GM18861 (cell line): ENCODE results near the gene CELF2.
A peak's percentile ranks its signal among the peaks of the same experiment; 100 is the strongest.
"Not testable (repeated sequence)": the region's sequence is repeated elsewhere in the genome, so short reads cannot be mapped to it uniquely, and the experiment has no call there.

ENCODE experiments used
- ATAC-seq: cut with Tn5 transposase; IDR thresholded peaks from one replicate; pipeline ENCODE4 v1.9.1; 2021; ENCODE audit not compliant: unreplicated experiment

Gene CELF2

DNA sequence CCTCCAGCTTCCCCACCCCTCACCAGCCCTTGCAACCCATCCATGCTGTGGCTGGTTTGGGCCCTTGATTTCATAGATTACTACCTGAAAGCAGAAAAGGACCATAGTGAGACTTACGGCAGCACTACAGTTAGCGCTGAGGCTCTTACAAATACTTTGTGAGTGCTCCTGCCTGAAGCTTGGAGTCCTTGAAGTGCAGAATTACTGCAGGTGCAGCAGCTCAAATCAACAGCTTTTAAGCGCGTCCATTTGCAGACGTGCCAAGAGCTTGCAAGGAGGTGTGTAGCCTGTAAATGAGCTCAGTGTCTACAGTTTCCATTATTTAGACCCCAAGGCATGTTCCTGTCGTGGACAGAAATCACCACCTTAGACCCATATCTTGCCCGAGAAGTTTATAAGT lies 103.0 kb downstream of the CELF2 start:
- no peak for ATAC-seq

DNA sequence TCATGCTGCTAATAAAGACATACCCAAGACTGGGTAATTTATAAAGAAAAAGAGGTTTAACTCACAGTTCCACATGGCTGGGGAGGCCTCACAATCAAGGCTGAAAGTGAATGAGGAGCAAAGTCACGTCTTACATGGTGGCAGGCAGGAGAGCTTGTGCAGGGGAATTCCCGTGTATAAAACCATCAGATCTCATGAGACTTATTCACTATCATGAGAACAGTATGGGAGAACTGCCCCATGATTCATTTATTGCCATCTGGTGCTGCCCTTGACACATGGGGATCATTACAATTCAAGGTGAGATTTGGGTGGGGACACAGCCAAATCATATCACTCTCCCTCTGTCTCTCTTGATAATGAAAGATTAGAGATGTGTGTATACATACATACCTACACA lies 106.2 kb downstream of the CELF2 start:
- ATAC-seq, result not testable (repeated sequence)

DNA sequence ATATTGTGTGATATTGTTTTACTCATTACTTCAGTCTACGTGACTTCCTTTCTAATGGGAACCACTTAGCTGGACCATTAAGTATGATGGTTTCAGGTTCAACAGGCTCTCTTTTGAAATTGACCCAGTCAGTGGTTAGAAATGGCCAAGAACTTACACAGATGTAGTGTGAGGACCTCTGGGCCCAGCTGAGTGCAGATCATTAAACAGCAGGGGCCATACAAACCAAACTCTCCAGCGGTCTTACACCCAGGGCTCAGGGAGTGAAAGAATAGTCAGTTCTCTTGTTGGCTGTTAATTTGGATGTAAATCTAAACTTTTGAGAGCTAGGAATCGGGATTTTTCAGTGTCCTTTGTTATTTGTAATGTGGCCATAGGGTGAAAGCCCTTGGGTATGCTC lies 107.3 kb downstream of the CELF2 start:
- no peak for ATAC-seq

DNA sequence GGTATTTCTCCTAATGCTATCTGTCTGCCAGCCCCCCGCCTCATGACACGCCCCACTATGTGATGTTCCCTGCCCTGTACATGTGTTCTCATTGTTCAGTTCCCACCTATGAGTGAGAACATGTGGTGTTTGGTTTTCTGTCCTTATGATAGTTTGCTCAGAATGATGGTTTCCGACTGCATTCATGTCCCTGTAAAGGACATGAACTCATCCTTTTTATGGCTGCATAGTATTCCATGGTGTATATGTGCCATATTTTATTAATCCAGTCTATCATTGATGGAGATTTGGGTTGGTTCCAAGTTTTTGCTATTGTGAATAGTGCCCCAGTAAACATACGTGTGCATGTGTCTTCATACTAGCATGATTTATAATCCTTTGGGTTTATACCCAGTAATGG lies 109.3 kb downstream of the CELF2 start:
- ATAC-seq, result not testable (repeated sequence)

DNA sequence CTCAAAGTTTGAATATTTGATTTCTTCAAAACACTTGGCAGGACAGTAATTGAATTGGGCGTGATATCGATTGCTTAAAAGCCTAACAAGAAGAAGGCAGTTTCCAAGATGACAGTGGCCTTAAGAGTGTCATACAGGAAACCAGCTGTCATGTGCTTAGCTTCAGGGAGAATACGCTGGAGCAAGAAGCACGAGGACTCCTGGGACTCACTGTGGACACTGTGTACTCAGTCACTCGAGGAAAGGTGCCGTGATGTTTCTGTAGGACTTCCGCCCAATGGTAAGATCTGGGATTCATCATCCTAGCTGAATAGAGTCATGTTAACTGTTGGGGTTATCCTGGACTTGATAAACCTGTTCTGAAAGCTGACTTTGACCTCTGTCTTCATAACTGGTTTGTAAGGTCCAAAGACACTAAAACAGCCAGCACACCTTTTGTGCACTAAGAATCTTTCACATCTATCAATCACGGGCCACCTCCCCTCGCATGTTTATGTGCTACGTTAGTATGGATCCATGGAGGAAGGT lies 113.5 kb downstream of the CELF2 start:
- ATAC-seq, result no peak

DNA sequence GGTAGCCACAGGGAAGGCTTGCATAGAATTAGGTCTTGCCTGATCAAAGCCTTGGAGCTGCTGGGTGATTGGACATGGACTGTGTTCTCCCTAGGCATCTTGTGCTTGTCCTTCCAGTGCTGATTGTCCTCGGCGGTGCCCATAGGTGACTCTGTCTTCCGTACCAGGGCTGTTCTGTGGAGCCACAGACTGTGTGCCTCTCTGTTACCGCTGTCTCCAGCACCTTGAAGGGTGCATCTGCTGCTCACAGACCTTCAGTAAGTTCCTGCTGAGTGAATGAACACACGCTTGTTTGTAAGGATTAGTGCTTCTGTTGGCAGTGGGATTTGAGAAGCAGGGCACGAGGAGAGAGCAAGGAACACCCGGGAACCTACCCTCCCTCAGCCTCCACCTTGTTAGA lies 116.7 kb downstream of the CELF2 start:
- ATAC-seq, result no peak

DNA sequence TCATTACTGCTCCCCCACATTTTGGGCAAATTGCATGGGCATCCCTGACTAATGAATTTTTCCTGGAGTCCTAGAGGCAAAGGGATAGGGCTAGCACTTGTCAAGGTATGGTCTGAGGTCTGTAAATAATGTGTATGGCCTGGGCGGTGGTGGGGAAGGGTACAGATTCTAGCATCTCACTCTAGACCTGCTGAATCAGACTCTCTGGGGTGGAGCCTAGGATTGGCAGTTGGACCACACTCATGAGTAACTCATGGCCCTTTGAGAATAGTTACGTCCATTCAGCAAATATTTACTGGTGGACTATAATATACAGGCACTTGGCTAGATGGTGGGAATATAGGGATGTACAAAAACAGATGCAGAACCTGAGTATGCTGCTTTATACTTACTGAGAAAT lies 118.0 kb downstream of the CELF2 start:
- ATAC-seq, result no peak

DNA sequence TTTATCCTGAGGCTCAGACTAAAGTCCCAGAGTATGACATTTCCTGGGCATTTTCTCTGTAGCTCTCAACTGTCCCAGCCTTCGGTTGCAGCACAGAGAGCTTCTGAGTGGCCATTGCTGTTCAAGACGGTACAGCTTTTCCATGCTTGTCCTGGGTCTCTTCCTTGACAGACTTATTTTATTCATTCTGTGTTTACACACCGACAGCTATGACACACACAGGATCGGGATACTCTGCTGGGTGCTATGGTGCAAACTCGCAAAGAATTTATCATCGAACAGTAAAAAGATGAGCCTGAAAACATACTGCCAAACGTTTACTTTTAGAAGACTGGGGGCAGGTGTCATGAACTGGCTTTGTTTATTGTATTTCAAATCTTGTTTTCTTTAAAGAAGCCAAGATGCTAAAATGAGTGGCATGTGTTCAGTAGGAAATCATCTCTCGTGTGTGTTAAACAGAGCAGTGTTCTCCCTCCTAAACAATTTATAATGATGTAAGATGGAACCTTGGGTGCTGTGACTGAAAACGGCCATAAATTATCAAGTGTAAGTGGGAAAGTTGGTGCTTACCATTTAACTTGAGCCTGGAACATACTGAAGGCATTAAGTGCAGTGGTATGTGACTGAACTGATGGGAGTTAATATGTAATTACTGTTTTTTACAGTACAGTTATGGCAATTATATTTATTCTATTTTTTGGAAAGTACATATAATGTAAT lies 120.8 kb downstream of the CELF2 start:
- no peak for ATAC-seq

DNA sequence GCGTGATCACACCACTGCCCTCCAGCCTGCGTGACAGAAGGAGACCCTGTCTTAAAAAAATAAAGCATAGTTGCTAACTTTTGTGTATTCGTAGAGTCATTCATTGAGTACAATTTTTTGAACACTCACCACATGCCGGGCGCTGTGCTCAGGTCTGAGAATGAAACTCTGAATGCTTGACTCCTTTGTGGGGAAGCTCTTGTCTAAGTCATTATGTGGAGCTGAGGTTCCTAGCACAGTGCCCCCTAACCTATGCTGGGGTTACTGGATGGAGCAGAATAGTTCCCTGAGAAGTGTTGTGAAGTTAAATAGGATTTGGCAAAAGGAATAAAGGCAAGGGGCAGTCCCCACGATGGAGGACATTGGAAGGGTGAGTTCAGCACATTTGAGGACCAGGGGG lies 123.3 kb downstream of the CELF2 start:
- no peak for ATAC-seq

DNA sequence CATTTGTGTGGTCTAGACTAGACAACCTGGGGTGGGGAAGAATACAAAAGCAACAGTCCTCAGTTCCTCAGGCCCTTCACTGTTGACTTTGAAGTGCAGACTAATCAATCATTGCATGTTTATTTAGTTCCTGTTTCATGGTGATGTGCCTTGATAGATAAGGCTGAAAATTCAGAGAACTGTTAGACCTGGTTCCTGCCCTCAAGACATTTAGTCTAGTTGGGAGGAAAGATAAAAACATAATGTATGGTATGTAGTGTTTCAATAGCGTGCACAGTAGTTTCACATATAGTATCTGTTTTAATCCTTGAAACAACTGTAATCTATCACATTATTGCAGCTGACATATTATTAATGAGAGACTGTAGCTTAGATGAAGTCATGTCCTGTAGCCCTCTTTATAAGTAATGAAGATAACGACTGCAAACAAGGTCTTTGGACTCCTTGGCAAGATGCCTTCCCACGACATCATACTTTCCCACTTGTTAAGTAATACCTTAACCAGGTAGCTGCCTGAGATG lies 124.0 kb downstream of the CELF2 start:
- ATAC-seq, result no peak

DNA sequence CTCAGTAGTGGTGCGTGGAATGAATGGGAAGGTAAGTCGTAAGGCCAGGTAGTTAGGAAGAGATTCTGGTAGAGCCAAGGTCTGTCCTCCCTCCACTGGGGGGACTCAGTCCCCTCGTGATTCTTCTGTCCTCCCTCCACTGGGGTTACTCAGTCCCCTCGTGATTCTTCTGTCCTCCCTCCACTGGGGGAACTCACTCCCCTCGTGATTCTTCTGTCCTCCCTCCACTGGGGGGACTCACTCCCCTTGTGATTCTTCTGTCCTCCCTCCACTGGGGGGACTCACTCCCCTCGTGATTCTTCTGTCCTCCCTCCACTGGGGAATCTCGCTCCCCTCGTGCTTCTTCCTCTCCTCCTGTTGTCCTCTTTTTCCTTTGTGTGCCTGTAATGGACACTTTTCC lies 125.1 kb downstream of the CELF2 start:
- ATAC-seq, result no peak

DNA sequence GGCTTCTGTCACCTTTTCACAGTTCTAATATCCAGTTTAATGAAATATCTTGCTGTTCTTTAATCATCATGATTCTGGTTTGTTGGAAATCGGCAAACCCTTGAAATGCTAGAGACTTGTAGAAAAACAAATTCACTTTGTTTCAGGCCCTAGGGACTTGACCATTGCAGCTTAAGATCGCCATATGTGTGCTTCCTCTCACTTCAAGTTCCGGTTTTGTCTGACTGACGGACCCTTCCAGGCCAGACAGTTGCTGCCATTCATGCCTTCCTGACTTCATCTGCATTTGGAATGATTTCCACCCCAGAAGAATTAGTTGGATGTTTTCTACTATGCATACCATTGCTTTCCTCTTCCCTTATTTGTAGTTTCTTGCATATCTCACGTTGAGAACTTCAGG lies 125.6 kb downstream of the CELF2 start:
- no peak for ATAC-seq

DNA sequence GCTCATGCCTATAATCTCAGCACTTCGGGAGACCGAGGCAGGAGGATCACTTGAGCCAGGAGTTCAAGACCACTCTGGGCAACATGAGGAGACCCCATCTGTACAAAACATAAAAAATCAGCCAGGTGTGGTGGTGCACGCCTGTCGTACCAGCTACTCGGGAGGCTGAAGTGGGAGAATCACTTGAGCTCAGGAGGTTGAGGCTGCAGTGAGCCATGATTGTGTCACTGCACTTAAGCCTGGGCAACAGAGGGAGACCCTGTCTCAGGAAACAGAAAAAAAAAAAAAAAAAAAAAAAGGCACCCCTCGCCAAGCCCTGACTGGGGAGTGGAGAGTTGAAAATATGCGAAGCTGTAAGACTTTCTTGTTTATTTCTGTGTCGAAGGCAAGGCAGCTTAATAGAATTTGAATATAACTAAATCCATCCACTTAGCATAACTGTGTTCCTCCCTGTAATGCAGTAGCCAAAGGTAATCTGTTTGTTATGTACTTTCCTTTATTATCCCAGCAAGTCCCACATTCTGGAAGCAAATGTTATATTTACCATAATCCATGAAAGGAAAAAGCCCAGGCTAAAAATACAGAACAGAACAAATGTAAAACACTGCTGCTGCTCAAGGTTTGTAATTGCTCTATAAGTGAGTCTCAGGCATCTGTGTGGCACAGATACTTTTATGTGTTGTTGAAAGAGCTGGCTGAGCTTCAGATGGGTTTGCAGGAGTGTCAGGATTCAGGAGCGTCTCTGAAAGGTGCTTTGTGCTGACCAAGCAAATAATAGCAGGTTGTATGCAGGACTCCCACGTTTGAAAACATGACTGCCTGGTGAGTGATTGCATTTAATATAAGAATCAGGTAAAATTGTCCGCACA lies 127.2 kb downstream of the CELF2 start:
- ATAC-seq, result no peak

DNA sequence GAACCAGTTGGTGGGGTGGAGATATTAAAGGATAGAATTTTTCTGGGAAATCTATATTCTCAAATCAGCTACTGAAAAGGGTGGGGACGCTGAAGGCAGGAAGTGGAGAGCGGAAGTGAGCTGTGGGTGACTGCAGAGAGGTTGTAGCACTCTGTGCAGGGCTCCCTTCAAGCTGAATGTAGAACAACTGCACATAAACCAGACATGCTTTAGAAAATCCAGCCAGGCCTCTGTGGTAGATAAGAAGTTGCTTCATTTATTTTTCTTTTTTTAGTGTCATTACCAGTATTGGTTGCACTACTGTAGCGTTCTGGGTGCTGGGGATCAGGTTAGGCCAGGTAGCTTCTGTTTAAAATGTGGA lies 127.8 kb downstream of the CELF2 start:
- ATAC-seq, result peak; percentile 80

DNA sequence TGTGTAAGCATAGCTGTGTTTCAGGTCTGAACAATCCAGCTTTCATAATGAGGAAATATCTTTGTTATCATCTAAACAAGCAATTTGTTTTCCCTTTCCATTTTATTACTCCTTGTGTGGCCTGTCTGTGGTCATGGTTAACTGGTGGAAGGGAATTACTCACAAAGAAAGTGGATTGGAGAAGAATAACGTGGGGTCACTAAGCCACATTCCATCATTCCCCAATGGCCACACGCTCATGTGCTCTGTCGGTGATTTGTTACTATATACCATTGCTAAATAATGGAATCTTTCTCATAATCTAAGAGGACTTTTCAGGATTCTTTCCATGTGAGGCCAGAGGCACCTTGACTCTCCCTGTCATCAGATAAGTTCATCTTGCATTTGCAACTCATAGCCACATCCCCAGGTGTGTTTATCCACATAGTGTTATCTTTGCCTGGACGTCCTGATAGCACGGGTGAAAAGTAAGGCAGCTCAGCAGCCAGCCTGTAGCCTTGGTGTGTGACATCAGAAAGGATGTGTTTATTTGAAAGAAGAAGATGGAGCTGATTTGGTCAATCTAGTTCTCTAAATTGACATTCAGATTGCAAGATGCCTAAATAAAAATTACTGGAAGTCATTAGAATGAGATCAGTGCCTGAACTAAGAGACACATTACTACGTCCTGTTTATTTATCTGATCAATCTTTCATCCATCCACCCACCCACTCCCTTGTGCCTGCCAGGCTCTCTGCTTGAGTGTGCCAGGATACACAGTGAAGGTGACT lies 128.9 kb downstream of the CELF2 start:
- ATAC-seq, result no peak

DNA sequence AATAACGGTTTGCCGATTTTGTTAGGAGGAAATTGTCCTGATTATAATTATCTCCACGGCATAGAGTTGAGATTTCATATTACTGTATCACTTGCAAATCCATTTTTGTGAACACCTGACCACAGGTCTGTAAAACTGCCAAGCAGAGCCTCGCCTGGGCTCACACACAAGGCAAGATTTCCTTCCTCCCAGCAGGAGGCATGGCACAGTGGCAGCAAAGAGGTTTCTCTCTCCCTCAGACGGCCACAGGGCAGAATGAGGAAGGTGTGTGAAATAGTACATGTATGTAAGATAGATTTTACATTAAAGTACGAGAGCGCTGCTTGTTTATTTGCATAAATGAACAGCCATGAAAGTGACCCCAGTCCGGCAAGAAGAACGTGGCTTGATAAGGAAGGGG lies 130.1 kb downstream of the CELF2 start:
- ATAC-seq, result peak; percentile 44

DNA sequence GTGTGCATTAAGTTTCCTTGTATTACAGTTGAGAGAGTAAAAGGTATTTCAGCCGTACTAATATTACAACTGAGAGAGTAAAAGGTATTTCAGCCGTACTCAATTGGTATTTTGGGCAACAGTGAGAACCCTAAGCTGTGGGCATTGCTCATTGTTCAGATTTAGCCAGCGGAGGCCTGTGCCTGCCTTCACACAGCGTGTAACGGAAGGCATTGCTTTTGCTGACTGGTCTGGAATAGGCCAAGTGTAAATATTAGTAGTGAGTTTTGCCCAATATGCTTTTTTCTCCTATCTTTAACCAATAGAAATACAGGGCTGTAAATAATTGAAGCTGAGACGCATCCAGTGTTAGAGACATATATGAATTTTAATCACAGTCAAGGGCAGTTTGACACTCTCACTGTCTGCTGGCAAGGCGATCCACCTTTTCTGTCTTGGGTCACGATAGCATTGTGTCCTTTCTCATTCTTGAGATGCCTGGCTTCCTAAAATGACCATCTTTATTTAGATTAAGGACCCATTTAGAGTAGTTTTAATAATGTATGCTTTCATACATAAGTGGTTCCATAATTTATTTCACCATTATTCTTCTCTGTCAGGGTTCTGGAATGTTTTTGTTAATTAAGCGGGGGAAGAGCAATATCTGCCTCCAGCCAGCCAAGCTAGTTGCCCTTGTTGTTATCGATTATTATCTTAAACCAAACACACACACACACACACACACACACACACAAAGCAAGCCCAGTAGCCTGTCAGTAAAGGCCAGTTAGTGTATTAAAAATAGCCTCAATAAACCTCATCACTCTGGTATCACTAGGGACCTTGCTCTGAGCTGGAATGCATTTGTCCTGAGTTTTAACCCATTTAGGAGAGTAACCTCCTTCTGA lies 130.7 kb downstream of the CELF2 start:
- no peak for ATAC-seq

DNA sequence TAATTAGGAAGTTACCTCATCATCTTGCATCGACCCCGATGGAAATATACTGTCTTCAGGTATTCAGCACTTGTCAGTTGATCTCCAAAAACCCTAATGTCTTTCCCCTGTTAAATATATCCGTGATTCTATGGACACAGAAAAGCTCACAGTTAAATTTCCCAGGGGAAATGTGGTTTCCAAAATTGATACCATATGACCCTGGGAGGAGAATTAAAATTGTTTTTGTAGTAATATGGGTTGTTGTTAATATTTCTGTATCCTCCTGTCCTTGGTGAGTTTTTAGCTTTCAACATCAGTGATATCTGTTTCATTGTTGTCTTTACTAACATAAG lies 132.1 kb downstream of the CELF2 start:
- ATAC-seq, result no peak

DNA sequence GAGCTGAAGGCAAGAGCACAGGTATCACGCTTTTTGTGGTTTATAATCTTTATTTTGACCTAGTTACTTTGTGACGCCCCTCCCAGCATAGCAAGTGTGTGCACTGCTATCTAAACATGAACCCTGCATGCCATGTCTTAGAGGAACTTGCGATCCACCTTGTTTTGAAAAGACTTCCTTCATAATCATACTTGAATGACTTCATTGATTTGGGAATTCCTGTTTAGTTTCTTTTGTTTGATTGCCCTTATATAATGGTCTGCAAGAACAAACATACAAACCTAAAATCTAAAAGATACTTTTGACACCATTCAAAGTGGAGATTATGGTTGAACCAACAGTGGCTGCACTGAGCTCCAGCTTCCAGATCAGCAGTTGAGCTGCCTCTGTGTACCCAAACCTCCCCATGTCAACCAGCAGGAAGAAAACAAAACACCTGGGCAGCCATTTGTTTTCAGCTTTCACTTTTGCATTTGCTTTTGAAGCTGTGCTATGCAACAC lies 132.6 kb downstream of the CELF2 start:
- no peak for ATAC-seq

DNA sequence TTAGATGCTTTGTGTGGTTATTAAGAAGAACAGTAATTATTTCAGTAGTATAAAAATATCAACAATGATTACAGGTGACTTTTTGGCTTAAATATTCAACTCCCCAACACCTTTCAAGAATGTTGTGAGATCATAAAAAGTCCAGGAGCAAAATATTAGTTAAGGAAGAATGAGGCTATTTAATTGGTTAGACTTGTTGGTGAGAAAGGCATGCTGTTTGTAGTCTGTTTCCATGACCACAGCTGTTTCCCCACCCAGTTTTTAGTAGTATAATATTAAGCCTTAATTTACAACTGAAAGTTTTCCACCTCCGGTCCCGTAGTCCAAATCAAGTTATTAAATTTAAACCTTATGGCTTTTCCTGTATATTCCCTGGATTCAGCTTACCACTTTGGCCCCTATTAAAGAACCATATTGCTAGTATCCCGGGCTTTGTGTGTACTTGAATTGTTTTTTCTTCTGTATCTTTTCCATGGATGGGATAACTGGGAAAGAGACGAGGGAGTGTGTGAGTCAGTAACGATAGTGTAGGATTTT lies 133.3 kb downstream of the CELF2 start:
- no peak for ATAC-seq
